ENCODE data around the gene TBC1D1. TPM values are rescaled to one million over a fixed set of nuclear protein-coding genes. Genes with fewer than 3 reads are reported as not detected.

TBC1D1 gene
- polyA plus RNA-seq, 3 donors = 23.3 to 70.0 (median 31.5) TPM

GRCh38 chr4:37917388-37917787 is 26.5 kb downstream of the TBC1D1 start:
- peaks cover 51% of the 10 kb centered on the region for H3K79me2 ChIP-seq (ENCODE audit: insufficient read depth, low read length)

GRCh38 chr4:37918653-37919052 is 27.8 kb downstream of the TBC1D1 start:
- H3K27ac ChIP-seq (ENCODE audit: low read depth in 1 of 2, low read length in 2 of 2) = no peak overlapping the region
- no peak for DNase-seq
- H3K27me3 ChIP-seq (ENCODE audit: control insufficient read depth in 2 of 2, insufficient read depth in 2 of 2, low read length in 2 of 2) = no peaks in the 10 kb centered on the region
- Mint-ChIP-seq H3K27ac (no peak overlapping the region), H3K9me3 (peaks cover 0 to 6% (median 4%) of the 10 kb centered on the region in 7 donors), H3K36me3 (peaks cover 22 to 37% of the 10 kb centered on the region in 2 donors), H3K4me1 (peaks cover 10% of the 10 kb centered on the region), H3K27me3 (ENCODE audit: low read depth in 3 of 3) (no peaks in the 10 kb centered on the region), H3K4me3 (no peak overlapping the region)
- peaks cover 87% of the 10 kb centered on the region for H4K20me1 ChIP-seq (ENCODE audit: insufficient read depth, low read length)
- no CpG with 5 or more reads among the region's 3 CpGs for WGBS (ENCODE audit: insufficient coverage)
- peaks cover 6 to 20% of the 10 kb centered on the region in 2 donors for H3K36me3 ChIP-seq (replicated peaks in 1 of 2; ENCODE audit: control insufficient read depth in 1 of 2, insufficient read depth in 2 of 2, low read length in 2 of 2)
- H3K4me1 ChIP-seq (ENCODE audit: control insufficient read depth in 1 of 2, insufficient read depth in 2 of 2, low read length in 2 of 2) = no peaks in the 10 kb centered on the region
- intact Hi-C loops (cut with micrococcal nuclease) = no loop called here
- H3K79me2 ChIP-seq (ENCODE audit: insufficient read depth, low read length) = peaks cover 46% of the 10 kb centered on the region
- no peak for TF ChIP-seq CTCF (IDR thresholded peaks at IDR 0.05)
- H2AFZ ChIP-seq (ENCODE audit: insufficient read depth, low read depth, low read length, poor library complexity, severe bottlenecking) = no peak overlapping the region
- no peaks in the 10 kb centered on the region for H3K9me3 ChIP-seq (replicated peaks in 1 of 2; ENCODE audit: control insufficient read depth in 1 of 2, insufficient read depth in 1 of 2, low read length in 2 of 2)
- no peak overlapping the region for H3K4me2 ChIP-seq (replicated peaks; ENCODE audit: extremely low read depth, low read length, poor library complexity, severe bottlenecking)
- no peak overlapping the region for H3K4me3 ChIP-seq (replicated peaks in 1 of 3; ENCODE audit: low read depth in 2 of 3, low read length in 3 of 3)
- no peak overlapping the region for H3K9ac ChIP-seq (ENCODE audit: insufficient read depth, low read length, poor library complexity, severe bottlenecking)

More at GRCh38 chr4:37917388-37917787, 26.5 kb downstream of the TBC1D1 start:
- peaks cover 8% of the 10 kb centered on the region for H3K4me1 Mint-ChIP-seq
- H3K9me3 ChIP-seq (replicated peaks in 1 of 2; ENCODE audit: control insufficient read depth in 1 of 2, insufficient read depth in 1 of 2, low read length in 2 of 2) = no peaks in the 10 kb centered on the region
- H3K4me1 ChIP-seq (ENCODE audit: control insufficient read depth in 1 of 2, insufficient read depth in 2 of 2, low read length in 2 of 2) = no peaks in the 10 kb centered on the region
- H3K9me3 Mint-ChIP-seq = peaks cover 0 to 2% (median 0%) of the 10 kb centered on the region in 7 donors
- H3K27me3 ChIP-seq (ENCODE audit: control insufficient read depth in 2 of 2, insufficient read depth in 2 of 2, low read length in 2 of 2) = no peaks in the 10 kb centered on the region
- WGBS (ENCODE audit: insufficient coverage) = 89% methylated on average over 1 of the region's 7 CpGs
- H3K4me2 ChIP-seq (replicated peaks; ENCODE audit: extremely low read depth, low read length, poor library complexity, severe bottlenecking) = no peak overlapping the region
- H3K9ac ChIP-seq (ENCODE audit: insufficient read depth, low read length, poor library complexity, severe bottlenecking) = no peak overlapping the region
- no peak overlapping the region for H3K4me3 ChIP-seq (replicated peaks in 1 of 3; ENCODE audit: low read depth in 2 of 3, low read length in 3 of 3)
- H3K36me3 Mint-ChIP-seq = peaks cover 24 to 29% of the 10 kb centered on the region in 2 donors
- no peak overlapping the region for H3K4me3 Mint-ChIP-seq
- H2AFZ ChIP-seq (ENCODE audit: insufficient read depth, low read depth, low read length, poor library complexity, severe bottlenecking) = no peak overlapping the region
- no peak for DNase-seq
- no peaks in the 10 kb centered on the region for H3K27me3 Mint-ChIP-seq (ENCODE audit: low read depth in 3 of 3)
- H3K27ac Mint-ChIP-seq = peak overlapping the region in 1 of 7 donors; percentile 37
- H3K36me3 ChIP-seq (replicated peaks in 1 of 2; ENCODE audit: control insufficient read depth in 1 of 2, insufficient read depth in 2 of 2, low read length in 2 of 2) = peaks cover 6 to 20% of the 10 kb centered on the region in 2 donors
- no peak overlapping the region for H3K27ac ChIP-seq (ENCODE audit: low read depth in 1 of 2, low read length in 2 of 2)
- intact Hi-C loops (cut with micrococcal nuclease) = no loop called here
- H4K20me1 ChIP-seq (ENCODE audit: insufficient read depth, low read length) = peaks cover 85% of the 10 kb centered on the region
- no peak for TF ChIP-seq CTCF (IDR thresholded peaks at IDR 0.05)

Data from CD14-positive monocyte (primary cell).